GM04504 (cell line): ENCODE results near the gene ARHGAP6.
A peak's percentile ranks its signal among the peaks of the same experiment; 100 is the strongest.
"Not testable (repeated sequence)": the region's sequence is repeated elsewhere in the genome, so short reads cannot be mapped to it uniquely, and the experiment has no call there.

ENCODE experiments used
- DNase-seq: peaks from one replicate; pipeline ENCODE4 v3.0.0-alpha.2; 2012; ENCODE audit warnings: low read depth

ARHGAP6 gene

DNA sequence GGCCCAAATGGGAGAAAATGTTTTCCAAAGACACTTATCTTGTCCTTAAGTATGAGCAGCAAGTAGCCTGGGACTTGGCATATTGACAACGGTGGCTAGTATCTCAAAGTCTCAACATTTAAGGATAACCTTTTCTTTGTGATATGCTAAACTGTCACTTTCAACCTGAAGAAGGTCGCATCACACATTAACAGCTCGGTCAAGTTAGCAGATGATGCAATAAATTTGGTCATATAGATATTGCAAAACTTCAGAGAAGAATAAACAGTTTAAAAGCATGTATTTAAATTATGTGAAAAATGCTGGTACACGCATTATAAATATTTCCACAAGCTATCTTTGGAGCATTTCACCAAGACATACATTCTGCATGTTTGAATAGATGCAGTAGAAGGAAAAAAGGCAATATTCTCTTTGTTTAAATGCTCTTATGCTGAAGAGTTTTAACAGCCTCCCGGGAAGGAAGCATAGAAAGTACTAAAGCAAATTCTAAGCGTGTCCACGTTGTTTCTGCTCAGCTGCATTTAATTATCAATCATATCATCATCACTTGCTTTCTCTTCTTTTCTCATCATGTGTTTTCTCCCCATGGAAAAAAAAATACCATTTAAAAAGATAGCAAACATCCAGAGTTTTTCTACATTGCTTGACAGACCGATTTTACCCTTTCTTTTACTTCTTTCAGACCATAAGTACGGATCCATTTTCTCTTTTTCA, 24.2 kb downstream of the ARHGAP6 start:
- no peak for DNase-seq

DNA sequence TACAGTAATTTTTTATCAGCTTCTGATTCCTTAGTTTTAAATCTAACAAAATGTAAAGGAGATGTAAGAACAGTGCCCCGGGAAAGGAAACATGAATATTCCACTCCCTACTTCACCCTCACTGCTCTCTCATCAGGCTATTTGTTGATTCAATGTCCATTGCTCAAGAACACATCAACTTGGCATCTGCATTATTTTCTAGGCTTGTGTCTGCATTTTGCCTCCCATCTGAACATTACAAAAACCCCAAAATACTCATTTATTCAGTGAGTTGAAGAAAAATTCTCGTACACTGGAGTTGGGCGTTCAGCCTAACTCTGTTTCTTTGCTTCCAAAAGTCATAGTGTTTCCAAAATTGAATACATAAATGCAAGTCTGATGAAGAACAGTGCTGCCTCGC, 25.6 kb downstream of the ARHGAP6 start:
- no peak for DNase-seq

DNA sequence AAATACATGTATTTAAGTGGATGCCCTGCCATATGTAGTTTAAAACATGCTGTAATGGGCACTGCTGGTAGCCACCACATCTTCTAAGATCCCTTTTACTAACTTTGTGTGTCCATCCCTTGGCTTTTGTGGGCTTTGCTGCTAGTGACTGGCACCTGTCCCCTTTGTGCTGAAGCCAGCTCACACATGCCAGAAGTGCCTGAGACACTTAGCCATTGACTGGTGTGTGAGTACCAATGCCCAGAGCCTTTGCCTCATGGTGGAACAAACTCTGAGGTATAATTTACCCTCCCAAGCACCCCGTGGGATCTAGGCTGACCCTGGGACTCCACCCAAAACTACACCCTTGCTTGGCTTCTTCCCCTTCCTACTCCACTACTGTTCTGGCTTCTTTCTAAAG, 33.0 kb downstream of the ARHGAP6 start:
- DNase-seq, result no peak

DNA sequence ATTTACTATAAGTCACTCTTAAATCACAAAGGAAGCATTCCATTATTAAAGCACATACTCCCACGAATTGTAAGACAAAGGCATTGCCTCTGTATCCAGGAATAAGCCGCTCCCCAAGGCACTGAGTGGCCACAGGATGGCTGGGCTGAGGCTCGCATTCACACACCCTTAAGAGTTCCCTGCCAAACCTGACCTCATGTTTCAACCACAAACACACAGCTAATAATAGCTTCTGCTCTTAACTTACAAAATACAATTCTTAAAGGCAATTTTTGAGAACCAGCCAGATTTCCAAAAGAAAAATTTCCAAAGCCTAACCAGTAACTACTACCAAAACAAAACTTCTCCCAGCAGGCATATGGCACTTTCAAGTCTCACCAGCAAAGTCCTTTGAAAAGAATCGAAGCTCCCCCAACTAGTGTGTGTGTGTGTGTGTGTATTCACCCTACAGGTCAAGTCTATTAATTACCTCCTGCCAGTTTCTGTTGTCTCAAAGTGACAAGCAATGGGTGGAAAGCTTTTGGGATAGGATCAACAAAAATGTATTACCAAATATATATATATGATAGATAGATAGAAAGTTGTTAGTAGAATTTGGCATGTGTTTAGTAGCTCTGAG, 36.0 kb downstream of the ARHGAP6 start:
- DNase-seq, result peak; percentile 29

DNA sequence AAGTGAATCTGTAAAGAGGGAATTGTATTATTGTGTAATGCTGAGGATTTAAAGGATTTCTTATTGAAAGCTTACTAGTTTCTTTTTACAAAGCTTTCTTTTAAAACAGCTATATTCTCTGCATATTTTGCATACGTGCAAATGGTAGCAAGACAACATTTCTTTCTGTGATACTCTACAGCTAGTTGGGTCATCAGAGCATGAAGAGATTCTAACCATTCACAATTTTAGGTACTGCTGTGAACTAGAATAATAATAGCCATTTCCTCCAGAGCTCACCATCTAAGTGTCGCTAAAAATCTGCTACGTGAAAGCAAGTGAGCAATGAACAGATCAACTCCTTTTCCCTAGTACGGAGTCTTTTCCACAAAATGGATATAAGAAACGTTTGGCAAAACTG, 37.3 kb downstream of the ARHGAP6 start:
- no peak for DNase-seq

DNA sequence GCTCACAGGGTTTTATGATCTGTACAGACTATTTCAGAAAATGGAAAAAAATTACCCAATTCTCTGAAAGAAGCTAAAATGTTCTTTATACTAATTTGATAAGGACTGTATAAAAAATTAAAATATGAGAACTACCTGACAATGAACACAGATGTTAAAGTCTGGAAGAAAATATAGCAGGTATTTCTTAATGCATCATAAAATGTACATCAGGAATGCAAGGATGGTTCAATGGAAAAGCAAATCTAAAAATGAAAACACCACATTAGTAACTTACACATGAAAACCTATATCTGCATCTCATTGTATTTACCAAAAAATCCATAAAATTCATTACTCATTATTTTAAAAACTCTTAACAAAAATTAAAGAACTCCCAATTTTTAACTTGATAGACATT, 39.4 kb downstream of the ARHGAP6 start:
- DNase-seq, result no peak

DNA sequence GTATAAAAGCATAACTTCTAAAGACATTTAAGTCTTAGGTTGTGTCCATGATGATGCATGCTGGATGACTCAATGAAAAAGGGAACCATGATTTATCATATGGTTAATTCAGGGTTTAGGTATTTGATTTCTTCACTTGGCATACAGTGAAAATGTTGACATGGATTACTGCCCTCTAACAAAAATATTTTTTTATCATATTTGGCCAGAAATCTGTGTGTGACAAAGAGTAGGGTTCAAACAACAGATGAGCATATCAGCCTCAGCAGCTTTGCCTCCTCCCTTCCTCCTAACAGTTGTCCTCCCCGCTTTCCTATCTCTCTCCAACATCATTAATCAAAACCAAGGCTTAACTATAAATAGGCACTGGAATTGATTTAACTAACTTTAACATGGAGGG, 46.3 kb downstream of the ARHGAP6 start:
- DNase-seq, result peak; percentile 3

DNA sequence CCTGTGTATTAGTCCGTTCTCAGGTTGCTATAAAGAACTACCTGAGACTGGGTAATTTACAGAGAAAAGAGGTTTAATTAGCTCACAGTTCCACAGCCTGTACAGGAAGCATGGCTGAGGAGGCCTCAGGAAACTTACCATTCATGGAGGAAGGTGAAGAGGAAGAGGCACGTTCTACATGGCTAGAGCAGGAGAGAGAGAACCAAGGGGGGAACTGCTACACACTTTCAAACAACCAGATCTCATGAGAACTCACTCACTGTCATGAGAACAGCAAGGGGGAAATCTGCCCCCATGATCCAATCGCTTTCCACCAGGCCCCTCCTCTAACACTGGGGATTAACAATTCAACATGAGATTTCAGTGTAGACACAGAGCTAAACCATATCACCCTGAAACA, 51.5 kb downstream of the ARHGAP6 start:
- DNase-seq, result not testable (repeated sequence)

DNA sequence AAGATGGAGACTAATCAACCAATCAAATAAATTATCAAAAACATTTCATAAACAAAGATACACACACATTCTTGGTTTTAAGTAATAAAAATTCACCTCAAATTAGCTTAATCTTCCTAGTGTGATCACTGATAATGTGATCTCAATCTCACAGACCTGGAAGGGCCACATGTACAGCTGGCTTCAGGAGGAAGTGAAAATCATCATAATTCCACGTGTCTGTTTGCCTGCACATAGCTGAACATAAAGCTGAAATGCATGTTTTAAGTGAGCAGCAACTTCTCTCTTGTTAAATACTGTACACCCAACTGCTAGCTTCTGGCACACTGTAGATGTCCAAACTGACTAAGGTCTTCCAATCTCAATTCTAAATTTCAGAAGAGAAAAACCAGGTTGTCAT, 53.8 kb downstream of the ARHGAP6 start:
- DNase-seq, result no peak

DNA sequence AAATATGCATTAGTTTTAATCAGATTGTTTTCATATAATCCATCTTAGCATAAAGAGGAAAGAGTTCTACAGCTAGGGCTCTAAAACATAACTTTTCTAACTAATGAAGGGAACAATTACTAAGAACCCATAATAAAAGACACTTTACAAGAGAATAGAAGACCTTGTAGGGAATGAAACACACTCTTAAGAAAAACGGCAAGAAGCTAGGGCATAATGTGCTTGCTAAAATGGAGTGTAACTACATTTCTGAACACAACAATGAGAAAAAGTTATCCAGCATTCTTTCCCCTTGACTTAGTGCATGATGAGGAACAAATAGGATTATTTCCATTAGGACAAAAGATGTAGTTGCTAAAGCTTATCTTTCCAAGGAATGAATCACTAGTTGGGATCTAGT, 54.6 kb downstream of the ARHGAP6 start:
- DNase-seq, result no peak

DNA sequence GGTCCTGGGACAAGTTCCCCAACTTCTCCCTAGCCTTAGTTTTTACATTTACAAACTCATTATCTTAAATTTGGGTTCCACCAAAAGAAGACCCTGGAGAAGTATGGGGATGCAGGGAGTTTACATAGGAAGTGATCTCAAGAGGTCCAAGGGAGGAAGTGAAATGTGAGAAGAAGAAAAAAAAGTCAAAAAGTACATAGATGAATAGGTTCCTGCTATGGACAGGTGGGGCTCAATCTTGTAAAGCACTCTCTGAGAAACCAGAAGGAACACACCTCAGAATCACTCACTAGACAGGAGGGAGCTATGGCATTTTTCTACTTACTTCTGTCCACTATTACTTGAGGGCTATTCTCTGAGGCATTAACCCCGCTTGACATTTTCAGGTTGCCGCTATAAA, 56.6 kb downstream of the ARHGAP6 start:
- no peak for DNase-seq

DNA sequence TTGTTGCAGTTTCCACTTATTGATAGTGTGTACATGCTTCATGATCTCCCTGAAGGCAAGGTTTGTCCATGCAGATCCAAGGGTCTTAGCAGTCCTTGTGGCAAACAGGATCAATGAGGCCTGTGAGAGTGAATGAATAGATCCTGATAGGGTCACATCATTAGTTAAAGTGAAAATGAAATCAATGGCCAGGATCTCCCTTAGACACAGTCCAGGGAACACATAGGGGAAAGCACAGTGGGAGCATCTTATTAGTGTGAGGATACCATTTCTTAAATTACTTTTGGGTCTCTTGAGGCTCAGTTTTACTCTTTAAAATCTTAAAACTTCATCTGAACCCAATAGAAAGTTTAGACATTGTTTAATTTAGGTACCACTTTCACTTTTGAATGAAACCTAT, 59.3 kb downstream of the ARHGAP6 start:
- no peak for DNase-seq

DNA sequence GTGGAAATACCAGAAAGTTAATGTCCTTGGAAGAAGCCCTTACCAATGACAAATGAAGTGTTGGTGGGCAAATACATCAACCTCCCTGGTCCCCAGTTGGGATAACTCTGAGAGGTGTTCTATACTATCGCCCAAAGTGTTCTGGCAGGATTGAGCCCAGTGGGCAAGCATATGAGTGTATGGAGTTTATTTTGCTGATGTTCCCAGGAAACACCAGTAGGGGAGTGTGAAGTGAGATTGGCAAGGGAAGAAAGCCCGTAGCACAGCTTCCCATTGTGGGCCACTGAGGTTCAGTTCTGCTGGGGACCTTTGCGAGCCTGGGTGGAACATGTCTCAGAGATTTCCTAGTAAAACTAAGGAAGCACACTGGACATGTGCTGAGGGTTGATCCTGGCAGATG, 65.1 kb downstream of the ARHGAP6 start:
- no peak for DNase-seq

DNA sequence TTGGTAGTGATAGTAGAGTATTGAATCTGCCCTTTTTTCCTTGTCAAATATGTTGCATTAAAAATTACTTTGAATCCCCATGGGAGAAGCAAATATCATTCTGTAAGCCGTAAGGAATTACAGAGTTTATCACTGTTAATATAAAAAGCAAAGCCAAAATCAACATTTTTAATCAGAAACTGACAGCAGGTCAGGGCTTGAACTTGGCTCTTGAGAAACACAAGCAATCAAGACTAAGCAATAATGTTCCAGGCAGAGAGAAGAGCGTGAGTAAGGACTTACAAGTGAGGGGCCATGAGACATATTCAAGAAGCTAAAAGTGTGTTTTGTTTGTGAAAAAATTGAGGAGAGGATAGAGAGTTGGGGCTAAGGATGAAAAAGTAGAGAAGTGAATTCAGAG, 68.2 kb downstream of the ARHGAP6 start:
- no peak for DNase-seq

DNA sequence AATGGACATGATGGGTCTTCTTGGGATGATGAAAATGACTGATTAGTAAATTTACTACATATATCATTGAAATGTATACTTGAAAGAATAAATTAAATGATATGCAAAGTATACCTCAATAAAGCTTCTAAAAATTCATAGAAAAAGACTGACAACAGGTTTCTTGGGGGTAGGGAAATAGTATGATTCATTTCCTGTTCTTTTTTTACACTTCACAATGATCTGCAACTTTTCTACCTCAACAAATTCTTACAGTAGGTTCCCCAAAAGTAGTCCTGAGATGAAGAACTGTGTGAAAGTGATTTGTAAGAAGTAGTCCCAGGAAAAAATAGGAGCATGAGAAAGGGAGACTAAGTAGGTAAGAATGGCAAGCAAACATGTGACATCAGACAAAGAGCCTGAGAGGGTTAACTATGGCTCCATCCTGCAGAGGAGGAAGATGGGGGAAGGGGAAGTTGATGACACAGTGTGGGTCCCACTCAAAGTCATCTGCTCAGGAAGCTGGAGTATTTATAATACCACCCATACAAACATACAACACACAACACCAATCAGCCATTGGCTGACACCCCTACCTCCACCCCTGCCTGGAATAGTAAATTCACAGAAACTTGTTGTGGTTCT, 73.9 kb downstream of the ARHGAP6 start:
- DNase-seq, result no peak

DNA sequence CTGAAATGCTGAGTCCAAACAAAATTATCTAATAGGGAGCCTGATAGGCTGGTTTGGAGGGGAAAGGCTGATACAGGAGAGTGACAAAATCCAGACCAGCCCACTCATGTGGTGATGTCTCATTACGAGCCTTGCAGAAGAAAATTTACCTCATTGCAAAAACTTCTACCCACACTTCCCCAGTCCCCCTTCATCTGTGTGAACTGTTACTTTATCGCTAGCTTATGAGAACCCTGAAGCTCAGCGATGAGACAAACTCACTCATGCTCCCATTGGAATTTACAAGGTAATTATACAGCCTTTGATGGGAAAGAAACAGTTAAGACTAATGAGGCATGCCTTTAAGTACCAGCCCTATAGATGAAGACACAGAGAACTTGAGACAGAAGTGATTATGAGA, 76.1 kb downstream of the ARHGAP6 start:
- DNase-seq, result no peak

DNA sequence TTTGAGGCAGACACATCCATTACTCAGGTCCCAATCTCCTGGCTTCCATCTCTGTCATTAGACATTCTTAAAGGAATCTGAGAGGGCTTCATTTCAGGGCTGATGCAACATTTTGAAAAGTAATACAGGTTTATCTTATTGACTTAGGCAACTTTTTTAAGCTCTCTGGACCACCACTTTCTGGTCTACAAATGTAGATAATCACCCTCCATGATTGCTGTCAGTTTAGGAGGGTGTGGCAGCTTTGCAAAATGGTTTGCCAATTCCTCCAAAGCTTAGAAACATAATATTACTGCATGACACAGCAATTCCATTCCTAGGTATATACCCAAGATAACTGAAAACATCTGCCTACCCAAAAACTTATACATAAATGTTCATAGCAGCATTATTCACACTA, 77.6 kb downstream of the ARHGAP6 start:
- no peak for DNase-seq

DNA sequence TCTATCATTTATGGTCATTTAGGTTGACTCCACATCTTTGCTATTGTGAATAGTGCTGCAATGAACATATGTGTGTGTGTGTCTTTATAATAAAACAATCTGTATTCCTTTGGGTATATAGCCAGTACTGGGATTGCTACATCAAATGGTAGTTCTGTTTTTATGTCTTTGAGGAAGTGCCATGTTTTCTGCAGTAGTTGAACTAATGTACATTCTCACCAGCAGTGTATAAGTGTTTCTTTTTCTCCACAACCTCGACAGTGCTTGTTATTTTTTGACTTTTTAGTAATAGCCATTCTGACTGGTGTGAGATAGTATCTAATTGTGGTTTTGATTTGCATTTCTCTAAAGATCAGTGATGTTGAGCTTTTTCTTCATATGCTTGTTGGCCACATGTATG, 80.5 kb downstream of the ARHGAP6 start:
- DNase-seq, result no peak

DNA sequence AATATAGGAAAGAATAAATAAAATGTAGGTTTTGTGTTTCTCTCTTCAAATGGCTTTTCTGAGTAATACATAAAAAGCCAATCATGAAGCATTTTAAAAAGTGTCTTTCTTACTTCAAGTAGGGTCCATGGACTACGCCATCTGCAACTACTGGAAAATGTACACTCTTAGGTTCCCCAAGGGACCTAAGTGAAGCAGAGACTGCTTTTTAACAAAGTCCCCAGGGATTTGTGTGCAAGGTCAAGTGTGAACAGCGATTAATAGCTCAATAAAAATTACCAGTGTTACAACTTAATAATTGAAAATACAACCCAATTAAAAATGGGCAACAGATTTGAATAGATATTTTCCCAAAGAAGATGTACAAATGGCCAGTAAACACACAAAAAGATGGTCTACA, 84.9 kb downstream of the ARHGAP6 start:
- DNase-seq, result no peak

DNA sequence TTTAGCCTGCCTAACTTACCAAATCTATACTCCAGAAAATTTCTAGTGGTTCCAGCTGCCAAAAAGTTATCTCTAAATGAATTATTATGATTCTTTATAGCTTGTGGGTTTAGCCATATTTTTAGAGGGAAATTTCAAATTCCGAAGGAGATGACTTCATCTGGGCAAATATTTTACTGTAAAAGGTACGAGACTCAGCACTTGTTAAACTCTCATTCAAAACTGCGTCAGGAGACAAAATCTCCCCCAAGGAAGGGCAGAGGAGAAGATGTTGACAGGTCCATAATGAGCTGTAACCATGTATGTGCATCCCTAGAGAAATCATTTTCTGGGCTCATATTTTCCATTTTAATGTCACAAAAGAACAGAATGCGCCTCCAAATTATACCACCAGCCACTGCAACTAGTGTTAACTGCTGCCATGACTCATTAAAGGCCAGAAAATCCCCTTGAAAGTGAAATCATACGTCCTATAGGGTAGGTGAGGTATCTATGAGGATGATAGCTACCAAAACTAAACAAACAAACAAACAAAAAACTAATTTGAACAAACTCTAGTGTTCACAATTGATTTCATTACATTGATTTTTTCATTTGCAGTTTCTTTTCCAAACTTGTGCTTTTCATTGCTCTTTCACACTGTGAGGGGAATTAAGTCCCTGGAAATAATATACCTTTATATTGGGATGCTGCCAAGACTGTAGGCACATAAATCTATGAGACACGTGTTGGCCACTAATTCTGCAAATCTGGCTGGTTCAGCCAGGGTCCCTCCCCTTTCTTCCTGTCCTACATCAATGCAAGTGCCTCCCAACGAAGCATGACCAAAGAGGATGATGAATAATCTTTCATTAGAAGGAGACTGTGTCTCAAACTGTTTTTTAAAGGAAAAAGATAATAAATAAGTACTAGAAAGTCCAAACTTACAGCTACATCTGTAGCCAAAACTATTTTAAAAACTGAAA, 85.8 kb downstream of the ARHGAP6 start:
- no peak for DNase-seq

DNA sequence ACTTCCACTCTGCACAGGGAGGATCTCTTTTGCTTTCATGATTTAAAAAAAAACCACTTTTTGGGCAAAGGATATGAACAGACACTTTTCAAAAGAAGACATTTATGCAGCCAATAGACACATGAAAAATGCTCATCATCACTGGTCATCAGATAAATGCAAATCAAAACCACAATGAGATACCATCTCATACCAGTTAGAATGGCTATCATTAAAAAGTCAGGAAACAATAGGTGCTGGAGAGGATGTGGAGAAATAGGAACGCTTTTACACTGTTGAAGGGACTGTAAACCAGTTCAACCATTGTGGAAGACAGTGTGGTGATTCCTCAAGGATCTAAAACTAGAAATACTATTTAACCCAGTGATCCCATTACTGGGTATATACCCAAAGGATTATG, 87.4 kb downstream of the ARHGAP6 start:
- DNase-seq, result not testable (repeated sequence)

DNA sequence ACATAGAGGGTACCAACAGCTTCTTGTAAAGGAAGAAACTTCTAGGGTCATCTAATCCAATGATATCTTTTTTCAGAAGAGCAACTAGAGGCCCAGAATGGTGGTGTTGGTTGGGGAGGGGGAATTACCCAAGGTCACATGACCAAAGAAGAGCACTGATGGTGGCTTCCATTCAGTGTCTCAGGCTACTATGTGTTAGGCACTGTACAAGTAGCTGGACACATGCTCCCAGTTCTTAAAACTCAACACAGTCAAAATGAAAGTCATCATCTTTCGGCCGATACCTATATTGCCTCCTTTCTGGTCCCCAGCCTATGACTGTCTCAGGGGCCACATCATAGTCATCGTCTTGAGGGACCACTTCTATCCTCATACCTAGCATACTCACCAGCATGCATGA, 88.1 kb downstream of the ARHGAP6 start:
- no peak for DNase-seq

DNA sequence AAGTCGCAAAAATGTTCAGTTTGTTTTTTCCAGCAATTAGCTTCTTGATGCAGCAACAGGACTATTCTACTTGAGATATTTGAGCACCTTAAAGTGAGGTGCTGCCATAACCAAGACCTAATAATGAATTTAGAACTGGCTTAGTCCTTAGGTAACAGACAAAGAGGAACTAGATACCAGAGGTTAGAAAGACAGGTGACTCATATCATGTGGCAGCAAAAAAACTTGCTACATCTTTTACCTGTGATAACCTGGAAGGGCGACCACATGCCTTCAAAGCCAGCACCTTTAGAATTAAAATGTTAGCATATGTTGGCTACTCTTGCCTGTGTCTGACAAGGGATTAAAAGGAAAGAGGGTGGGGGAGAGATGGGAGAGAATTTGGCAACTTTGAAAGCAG, 90.4 kb downstream of the ARHGAP6 start:
- no peak for DNase-seq
